GM04504 (cell line): ENCODE results near the gene VPS18.
A peak's percentile ranks its signal among the peaks of the same experiment; 100 is the strongest.

Experiments used
- DNase-seq: peaks from one replicate; pipeline ENCODE4 v3.0.0-alpha.2; 2012; ENCODE audit warnings: low read depth

VPS18 gene

DNA sequence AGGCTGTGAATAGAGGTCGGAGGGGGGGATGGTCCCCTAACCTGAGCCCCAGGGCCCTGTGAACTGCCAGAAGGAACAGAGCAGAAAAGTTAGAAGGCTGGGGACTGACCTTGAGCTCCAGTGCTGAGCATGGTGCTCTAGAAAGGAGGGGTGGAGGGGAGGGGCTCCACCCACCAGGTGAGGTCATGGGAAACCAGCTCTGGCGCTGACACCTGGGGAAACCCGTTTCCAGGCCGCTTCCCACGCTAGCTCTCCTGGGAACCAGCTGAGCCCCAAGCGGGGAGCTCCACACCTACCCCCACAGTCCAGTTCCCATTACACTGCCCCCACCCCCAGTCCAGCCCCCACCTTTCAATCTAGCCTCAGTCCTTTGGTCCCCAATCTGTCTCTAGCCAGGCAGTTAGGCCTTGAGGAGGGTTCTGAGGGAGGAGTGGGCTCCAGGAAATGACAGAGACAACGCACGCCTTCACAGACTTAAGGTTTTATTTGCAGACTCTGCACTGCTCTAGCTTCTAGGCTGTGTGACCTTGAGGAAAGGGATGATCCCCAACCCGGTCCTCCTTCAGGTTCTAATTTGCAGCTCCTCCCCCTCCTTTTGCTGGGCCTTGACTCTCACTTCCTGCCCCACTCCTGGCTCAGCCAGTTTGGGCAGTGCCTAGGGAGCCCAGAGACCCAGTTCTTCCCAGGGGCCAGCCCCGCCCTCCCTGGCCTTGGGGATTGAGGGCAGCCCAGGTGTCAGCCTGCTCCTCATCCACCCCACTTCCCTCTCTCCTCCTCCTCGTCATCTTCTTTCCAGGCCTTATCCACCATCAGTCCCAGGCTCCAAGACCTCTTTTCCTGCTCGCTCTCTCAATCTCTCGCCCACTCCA lies 22.3 kb upstream of the VPS18 start:
- DNase-seq: no peak

DNA sequence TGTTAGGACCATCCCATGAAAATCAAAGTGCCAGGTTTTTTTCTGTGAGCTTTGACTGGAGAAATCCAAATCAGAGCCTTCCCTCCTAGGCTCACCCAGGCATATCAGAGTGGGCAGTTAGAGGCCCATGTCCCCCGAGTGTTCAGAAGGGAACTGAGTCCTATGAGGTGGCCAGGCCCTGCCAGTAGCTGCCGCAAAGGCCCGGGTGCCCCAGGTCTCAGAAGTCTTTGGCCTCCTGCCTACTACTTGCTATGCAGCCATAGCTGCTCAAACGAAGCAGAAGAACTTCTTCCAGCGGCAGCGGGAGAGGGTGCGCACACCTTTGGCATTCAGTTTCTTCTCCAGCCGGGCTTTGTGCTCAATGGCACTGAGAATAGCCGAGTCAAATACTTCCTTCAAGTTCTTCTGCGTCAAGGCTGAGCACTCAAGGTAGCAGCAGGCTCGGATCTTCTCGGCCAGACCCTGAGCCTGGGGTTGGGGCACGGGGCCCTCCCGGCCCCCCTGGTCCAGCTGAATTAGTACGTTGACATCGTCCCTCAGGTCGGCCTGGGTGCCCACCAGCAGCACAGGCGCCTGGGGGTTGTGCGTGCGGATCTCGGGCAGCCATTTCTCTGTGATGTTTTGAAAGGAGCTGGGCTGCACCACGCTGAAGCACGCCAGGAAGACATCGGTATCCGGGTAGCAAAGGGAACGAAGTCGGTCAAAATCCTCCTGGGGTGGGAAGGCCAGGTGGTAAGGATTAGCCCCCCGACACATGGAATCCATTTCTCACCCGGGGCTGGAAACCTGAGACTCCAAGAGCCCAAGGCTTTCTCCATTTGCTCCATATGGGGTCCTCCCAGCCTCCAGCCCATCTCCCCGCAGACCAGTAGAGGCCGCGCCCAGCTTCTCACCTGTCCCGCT lies 21.2 kb upstream of the VPS18 start:
- no peak for DNase-seq

DNA sequence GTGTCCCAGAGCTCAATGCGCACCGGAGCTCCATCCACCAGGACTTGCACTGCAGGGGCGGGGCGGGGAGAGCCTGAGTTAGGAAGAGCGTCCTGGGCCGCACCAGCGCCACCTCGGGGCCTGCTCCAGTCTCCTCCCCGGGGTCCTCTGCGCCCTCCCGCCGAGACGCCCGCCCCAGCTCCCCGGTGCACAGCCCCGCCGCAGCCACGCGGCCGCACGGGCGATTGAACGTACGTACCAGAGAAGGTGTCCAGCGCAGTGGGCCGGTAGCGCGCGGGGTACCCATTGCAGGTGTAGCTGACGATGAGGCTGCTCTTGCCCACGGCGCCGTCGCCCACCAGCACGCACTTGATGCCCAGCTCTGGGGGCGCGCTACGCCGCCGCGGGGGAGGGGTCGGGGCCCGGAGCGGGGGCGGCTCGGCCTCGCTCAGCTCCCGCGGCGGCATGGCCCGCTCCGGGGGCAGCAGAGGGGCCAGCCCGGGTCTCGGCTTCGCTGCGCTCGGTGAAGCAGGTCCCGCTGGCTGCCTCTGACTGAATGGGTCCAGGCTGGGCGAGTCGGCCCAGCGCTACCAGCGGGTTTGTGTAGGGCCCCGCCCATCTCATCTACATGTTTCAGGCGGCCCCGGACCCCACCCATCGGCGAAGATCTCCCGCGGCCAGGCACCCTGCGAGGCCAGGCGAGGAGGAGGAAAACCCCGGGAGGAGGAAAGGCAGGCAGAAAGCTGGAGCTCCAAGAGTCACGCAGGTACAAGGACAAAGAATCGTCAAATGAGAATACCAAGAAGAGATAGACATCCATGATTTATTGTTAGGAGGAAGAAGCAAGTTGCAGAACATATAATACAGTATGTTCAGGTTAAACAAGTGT lies 20.3 kb upstream of the VPS18 start, which contains the start of gene RHOV:
RHOV (minus strand) TSS at position 541 of the 868 bp plus-strand sequence; CDS start at position 446, 95 bp downstream.
- no peak for DNase-seq

DNA sequence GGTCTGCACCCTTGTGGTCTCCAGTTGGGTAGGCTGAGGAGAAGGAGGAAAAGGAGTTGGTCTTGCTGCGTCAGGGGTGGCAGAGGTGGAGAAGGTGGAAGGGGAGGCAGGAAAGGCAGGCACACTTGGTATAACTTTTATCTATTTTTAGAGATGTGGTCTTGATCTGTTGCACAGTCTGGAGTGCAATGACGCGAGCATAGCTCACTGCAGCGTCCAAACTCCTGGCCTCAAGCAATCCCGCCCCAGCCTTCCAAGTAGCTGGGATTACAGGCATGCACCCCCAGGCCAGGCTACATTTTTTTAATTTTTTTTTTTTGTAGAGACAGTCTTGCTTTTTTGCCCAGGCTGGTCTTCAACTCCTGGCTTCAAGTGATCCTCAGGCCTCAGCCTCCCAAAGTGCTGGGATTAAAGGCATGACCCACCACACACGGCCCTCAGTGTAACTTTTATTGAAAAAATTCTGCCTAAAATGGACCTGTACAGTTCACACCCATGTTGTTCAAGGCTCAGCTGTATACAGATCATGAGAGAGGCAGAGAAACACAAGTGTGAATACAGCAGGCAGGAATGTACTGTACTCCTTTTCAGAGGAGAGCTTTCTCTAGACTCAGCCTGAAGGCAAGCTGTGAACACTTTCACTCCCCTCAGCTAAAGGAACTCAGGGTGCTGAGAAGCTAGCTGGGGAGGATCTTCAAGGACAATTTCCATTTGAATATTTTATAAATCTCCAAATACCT lies 18.1 kb upstream of the VPS18 start:
- no peak for DNase-seq

DNA sequence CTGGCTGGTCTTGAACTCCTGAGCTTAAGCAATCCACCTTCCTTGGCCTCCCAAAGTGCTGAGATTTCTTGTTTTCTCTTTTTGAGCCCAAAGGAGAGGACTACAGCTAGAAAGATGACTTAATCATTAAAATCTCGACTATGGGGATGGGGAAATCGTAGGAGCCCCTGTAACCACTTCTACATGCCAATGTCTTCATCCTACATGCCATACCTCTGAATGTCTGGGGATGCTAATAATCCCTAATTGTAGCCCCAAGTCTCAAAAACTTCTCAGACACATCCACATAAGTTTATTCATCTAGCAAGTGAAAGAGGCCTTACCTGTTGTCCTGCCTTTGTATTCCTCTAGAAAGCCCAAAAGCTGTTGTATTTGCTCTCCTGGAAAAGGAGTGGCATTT lies 16.6 kb upstream of the VPS18 start:
- no peak for DNase-seq

DNA sequence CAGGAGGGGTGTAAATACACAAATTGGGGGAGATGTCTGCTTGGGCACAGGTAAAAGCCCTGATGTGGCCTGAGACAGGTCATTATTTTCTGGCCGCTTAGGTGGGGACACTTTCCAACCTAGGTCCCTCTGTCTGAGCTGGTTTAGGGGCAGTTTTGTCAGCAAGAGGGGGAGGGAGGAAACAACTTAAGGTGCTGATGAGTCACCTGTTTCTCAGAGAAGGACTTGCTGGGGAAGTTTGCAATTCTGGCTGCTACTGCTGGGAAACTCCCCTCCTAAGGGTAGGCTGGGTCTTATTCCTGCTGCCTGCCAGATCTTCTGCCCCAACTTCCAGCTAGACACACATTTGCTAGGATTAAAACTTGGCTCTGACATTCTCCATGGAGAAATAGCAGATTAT lies 15.5 kb upstream of the VPS18 start:
- no peak for DNase-seq

DNA sequence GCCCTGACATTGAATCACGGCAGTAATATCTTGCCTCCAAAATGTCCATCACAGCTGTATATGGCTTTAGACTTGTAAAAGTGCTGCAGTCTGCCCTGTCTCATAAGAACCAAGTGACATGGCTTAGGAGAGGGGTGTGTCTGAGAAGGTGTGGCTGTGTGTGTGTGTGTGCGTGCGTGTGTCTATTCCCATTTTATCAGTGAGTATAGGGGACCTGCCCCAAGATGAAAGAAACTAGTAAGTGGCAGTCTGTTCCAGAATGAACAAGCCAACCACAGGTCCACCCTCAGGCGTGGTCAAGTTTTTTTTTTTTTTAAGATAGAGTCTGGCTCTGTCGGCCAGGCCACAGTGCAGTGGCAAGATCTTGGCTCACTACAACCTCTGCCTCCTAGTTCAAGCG lies 14.6 kb upstream of the VPS18 start:
- DNase-seq: no peak

DNA sequence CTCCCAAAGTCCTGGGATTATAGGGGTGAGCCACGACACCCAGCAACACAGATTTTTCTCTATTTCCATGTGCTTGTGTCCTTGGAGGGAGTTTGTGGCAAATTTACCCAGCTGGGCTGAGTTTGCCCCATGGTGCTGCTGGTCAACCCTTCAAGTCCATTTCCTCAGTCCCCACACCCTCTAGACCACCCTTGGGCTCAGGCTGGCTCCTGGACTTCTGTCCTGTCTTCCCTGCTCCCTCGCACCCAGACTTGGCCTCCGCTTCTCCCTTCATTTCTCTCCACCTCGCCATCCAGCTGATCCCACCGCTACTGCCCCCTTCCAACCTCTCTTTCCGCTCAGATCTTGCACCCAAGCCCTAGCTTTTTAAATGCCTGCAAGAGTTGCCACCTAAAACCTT lies 12.9 kb upstream of the VPS18 start:
- DNase-seq: no peak

DNA sequence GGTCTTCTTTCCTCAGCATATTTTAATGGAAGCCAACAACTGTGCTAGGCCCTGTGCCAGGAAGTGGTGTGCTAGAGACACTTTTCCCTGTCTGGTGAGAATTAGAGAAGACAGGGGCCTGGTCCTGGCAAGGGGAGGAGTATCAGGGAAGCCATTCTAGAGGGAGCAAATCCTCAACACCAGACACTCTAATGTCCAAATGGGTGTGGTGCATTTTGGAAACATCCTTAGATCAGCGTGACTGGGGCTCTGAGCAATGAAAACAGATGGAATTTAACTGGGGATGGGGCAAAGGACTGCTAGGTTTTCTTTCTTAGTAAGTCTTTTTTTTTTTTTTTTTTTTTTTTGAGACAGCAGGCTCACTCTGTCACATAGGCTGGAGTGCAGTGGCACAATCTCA lies 7.7 kb upstream of the VPS18 start:
- DNase-seq: no peak

DNA sequence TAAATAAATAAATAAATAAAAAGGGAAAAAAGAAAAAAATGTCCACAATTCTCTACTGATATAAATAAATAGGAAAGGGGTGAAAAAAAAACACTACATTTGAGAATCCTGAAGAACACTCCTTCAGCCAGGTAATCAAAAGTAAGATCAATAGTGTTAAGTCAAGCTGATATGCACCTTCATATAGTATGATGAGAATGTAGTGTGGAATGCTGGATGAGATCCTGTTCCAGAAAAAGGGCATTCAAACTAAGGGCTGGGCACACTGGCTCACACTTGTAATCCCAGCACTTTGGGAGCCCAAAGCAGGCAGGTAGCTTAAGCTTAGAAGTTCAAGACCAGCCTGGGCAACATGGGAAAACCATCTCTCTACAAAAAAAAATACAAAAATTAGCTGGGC lies 5.1 kb upstream of the VPS18 start:
- no peak for DNase-seq

DNA sequence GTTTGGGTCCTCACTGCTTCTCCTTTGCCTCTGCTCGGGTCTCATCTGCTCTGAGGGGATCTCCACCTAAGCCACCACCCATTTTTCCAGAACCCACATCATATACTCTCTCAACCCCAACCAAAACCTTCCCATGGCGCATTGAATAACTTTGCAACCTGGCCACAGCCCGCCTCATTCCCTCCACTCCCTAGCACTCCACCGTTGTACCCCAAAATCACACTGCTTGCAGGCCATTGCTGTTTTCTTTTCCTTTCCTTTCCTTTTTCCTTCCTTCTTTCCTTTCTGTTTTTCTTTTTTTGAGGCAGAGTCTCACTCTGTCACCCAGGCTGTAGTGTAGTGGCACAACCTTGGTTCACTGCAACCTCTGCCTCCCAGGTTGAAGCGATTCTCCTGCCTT lies 3.1 kb upstream of the VPS18 start:
- no peak for DNase-seq

DNA sequence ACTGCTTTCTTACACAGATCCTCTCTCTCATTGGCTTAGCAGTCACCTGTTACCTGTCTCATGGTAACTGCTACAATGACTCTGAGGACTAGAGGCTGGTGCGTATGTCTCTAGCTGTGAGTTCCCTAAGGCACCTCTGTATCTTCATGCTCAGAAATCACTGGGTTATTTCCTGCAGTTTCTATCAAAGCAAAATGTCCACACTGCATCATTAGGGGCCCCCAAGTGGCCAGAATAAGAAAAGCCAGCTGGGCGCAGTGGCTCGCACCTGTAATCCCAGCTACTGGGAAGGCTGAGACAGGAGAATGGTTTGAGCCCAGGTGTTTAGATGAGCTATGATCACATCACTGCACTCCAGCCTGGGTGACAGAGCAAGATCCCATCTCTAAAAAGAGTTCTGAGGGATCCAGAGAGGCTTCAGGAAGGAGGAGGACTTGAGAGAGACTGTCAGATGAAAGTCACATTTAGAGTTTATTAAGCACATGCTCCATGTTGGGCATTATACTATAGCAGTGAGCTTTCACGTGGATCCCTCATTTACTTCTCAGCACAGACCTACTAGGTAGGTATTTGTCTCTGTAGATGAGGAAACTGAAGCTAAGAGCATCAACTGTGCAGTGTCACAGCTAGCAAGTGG lies 2.3 kb upstream of the VPS18 start:
- DNase-seq: peak; percentile 13

DNA sequence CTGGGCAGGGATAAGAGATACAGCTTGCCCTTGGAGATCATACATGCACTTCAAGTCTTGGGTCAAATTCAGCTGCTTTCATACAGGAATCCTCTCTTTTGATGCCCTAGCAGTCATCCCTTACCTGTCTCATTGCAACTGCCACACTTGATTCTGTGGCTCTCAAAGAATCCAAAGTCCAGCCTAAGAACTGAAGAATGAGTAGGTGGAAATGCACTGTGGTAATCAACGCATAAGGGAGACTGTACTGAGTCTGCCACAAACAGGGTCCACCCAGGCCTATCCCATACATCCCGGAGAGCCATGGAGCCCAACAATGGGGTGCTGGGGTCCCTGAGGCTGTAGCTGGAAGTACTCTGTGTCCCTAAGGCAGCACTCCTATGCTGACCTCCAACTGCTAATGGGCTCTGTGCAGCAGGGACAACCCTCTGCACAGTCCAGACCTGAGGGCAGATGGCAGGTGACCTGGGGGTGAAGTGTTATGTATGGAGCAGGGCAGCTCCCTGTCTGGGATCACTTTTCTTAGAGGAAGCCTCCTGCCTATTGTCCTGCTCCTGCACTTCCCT lies 1.7 kb upstream of the VPS18 start:
- DNase-seq: no peak

DNA sequence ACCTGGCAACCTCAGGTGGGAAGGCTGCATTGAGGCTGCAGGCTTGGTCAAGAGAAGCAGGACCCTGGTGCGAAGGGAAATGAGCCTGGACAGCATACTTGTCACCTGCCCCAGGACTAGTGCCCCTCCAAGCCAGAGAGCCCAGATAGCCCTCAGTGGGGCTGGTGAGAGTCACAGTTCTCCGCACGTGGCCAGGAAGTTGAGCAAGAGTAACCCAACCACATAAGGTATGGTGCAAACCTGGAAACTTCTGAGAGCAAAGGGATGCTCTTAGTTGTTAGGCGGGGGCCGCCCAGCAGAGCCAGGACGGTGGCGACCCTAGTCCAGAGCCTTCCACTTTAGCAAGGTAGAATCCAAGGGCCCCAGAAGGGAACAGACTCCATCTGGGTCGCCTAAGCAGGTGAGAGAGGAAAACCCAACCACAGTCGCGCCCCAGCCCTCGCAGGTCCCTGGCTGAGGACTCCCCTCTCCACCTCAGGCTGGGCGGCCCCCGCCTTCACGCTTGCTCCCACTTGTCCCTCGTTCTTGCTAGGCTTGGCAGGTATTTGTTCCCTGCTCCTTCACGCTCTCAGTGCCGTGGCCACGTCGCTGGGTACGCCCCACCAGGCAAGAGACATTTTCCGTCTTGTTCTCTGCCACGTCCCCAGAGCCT lies 1.1 kb upstream of the VPS18 start:
- no peak for DNase-seq

DNA sequence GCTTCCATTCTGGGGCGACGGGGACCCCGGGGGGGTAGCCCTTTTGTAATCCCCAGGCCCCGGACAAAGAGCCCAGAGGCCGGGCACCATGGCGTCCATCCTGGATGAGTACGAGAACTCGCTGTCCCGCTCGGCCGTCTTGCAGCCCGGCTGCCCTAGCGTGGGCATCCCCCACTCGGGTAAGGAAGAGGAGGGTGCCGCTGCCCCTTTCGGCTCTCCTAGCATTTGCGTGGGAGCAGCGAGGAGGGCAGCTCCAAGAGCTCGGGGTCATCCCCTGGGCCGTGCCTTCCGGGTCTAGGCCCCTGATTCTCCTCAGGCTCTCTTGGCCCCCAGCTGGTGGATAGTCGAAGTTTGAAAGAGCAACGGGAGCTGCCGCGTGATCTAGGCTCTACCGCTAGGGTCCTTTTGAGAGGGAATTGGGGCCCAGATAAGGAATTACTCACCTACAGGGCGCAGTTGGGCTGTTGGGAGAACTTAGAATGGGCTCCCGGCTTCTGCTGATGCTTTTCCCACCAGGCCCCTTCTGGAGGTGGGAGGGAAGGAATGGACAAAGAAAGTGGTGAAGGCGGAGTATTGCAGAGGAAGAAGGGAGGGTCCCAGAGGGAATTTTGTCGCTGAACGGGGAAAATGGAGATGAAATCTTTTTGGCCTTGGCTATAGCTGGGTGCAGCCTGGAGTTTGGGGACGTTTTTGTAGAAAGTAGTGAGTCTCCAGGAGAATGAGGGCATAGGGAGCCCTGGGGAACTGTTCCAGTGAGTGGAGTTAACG lies 615 bp downstream of the VPS18 start:
- peak; percentile 48 for DNase-seq

DNA sequence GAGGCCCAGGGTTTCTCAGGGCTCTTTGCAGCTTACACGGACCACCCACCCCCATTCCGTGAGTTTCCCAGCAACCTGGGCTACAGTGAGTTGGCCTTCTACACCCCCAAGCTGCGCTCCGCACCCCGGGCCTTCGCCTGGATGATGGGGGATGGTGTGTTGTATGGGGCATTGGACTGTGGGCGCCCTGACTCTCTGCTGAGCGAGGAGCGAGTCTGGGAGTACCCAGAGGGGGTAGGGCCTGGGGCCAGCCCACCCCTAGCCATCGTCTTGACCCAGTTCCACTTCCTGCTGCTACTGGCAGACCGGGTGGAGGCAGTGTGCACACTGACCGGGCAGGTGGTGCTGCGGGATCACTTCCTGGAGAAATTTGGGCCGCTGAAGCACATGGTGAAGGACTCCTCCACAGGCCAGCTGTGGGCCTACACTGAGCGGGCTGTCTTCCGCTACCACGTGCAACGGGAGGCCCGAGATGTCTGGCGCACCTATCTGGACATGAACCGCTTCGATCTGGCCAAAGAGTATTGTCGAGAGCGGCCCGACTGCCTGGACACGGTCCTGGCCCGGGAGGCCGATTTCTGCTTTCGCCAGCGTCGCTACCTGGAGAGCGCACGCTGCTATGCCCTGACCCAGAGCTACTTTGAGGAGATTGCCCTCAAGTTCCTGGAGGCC lies 5.4 kb downstream of the VPS18 start:
- DNase-seq: no peak

DNA sequence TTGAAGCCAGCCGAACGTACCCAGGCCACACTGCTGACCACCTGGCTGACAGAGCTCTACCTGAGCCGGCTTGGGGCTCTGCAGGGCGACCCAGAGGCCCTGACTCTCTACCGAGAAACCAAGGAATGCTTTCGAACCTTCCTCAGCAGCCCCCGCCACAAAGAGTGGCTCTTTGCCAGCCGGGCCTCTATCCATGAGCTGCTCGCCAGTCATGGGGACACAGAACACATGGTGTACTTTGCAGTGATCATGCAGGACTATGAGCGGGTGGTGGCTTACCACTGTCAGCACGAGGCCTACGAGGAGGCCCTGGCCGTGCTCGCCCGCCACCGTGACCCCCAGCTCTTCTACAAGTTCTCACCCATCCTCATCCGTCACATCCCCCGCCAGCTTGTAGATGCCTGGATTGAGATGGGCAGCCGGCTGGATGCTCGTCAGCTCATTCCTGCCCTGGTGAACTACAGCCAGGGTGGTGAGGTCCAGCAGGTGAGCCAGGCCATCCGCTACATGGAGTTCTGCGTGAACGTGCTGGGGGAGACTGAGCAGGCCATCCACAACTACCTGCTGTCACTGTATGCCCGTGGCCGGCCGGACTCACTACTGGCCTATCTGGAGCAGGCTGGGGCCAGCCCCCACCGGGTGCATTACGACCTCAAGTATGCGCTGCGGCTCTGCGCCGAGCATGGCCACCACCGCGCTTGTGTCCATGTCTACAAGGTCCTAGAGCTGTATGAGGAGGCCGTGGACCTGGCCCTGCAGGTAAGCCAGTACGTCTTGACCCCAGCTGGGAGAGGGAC lies 6.2 kb downstream of the VPS18 start:
- no peak for DNase-seq

DNA sequence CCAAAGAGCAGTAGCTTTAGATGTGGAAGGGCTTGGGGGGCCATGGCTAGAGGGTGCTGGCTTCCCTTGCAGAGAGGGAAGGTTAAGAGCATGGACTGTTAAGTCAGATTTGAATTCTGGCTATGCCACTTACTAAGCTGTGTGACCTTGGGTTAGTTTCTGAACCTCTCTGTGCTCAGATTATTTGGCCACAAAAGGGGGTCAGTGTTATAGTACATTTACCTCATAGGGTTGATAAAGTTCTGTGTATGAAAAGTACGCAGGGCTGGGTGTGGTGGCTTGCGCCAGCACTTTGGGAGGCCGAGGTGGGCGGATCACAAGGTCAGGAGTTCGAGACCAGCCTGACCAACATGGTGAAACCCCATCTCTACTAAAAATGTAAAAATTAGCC lies 6.8 kb downstream of the VPS18 start:
- DNase-seq: no peak
